Fibroblast of skin of left biceps (primary cell): ENCODE data around the gene ACTMAP.

Experiments
- DNase-seq, 2 experiments: peaks; one replicate each; pipeline ENCODE4 v3.0.0-alpha.2; 2013; ENCODE audit warnings: low read depth in 2 of 2

ACTMAP gene

DNA sequence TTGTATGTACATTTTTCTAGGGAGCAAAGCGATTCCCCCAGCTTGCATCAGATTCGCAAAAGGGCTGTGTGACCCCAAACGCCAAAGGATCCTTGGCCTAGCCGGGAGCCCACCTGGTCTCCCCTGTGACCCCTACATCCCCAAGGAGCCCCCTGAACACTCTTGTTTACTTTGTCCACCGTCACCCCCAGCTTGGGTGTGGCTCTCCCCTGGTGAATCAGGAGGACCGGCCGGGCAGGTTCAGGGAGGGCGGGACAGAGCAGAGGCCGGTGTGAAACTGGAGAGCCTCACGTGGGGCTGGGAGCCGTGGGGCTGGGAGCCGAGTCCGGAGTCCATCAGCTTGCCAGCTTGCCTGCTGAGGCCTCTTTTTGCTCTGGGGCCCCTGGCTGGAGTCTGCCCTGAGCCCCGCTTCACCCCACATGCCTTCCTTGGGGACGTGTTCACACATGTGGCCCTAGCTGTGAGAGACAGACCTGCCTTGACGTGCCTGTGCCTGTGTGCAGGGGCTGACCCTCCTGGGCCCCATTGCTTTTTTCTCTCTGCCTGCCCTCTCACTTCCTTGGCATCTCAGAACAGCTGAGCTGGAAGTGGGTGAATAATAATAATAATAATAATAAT lies 31.4 kb downstream of the ACTMAP start:
- DNase-seq: no peak

GRCh38 chr19:40717880-40718773 lies 32.1 kb downstream of the ACTMAP start:
- no peak for DNase-seq

- DNase-seq: no peak
Observed at GRCh38 chr19:40717325-40717879, 32.9 kb downstream of the ACTMAP start.

- peak; percentile 91 to 94 for DNase-seq
Observed at GRCh38 chr19:40716482-40717324, 33.6 kb downstream of the ACTMAP start, which contains the start of the genes COQ8B and ITPKC. COQ8B (minus strand) TSS chr19:40716886; CDS start chr19:40714632, 2,254 bp downstream. ITPKC (plus strand) TSS chr19:40717112; CDS start chr19:40717136, 24 bp downstream.

DNA sequence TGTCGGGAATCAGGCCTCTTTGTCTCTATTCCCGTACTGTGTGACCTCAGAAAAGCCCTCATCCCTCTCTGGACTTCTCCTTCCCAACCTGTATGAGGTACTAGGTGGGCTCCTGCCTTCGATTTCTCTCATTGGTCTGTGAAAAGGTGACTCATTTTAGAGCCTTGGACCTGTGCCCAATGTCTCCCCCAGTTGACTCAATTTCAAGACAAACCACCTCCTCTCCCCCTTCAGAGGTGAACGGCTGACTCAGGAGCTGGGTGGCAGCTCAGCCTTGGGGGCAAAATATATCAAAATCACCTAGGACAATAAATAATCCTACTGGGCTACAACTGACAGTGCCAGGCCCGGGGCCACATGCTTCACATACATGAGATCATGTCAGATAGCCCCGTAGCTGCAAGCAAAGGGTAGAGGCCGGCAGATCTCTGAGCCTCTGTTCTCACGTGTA lies 34.2 kb downstream of the ACTMAP start:
- DNase-seq: no peak

DNA sequence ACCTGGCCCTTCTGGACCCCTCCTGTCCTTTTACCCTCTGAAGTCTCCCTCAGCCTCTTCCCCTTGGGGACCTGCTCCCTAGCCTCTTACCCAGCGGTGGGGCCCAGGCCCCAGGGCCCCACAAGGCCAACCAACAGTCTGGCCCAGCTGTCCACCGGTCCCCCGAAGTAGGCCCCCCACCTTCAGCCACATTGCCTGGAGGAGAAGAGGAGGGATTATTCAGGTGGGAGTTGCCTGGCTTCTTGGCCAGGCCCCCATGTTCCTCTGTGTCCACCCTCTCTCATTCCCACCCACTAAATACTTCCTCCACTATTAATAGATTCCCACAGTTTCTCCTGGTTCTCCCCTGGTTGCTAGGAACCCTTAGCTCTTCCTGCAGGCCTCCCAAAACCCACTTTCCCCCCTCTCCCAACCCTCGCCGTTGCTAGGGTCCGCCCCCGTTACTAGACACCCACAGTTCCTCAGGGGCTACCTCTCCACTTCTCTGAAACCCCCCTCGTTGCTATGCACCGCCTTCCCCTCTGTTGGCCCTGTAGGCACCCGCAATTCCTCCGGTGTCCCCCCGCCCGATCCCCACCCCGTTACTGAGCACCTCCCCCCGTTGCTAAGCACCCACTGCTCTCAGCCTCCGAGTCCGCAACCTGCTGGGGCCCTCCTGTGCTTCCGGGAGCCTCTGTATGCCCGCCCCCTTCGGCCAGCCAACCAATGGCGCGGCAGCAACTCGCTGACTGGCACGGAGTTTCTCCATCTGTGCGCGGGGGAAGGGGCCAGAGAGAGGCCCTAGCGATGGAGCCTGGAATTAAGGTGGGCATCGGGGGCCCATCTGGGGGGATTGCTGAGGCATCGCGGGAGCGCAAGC lies 35.6 kb downstream of the ACTMAP start:
- peak; percentile 83 to 84 for DNase-seq

GRCh38 chr19:40713939-40714338 lies 36.3 kb downstream of the ACTMAP start:
- DNase-seq: no peak

DNA sequence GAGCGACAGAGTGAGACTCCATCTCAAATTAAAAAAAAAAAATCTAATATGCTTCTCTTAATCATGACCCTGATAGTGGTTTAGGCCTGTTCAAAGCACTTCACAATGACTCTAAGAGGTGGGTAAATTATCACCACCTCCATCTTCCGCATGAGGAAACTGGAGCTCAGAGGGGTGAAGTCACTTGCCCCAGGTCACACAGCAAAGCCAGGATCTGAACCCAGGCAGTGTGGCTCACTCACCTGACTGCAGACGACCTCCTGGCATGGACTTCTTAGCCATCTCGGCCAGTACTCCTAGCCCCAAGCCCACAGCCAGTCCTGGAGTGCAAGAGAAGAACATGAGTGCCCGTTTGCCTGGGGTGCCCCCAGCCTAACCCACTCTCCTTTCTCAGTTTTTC lies 40.5 kb downstream of the ACTMAP start:
- no peak for DNase-seq

DNA sequence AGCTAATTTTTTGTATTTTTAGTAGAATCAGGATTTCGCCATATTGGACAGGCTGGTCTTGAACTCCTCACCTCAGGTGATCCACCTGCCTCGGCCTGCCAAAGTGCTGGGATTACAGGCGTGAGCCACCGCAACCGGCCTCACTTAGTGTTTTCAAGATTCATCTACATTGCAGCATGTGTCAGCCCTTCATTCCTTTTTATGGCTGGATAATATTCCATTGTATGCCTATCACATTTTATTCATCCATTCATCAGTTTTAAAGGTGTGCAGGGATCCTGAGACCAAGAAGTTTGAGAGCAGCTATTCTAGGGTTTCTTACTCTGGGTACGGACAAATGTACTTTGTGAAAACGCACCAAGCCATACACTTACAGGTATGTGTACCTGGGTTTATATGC lies 42.7 kb downstream of the ACTMAP start:
- no peak for DNase-seq

DNA sequence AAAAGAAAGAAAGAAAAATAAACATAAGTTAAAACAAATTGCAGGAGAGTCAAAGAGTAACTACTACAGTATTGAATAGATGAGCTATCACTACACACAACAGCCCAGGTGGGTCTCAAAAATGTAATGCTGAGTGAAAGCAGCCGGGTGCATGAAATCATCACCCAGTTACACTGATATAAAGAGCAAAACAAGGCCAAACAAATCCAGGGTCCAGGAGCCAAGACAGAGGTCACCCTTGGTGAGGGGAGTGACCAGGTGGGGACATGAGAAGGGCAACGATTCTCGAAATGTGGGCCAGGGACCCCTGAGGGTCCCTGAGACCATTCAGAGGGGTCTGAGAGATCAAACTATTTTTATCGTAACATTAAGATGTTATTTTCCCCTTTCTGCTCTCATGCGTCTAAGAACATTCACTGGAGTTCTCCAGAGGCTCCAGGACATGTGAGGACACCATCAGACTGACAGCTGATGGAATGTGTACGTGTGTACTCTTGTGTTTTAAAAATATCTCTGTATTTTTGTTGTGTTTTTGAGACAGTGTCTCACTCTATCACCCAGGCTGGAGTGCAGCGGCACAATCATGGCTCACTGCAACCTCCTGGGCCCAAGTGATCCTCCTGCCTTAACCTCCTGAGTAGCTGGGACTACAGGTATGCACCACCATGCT lies 44.2 kb downstream of the ACTMAP start:
- DNase-seq: no peak

GRCh38 chr19:40705362-40705651 lies 45.0 kb downstream of the ACTMAP start:
- no peak for DNase-seq

- DNase-seq: no peak
Observed at GRCh38 chr19:40704491-40705361, 45.6 kb downstream of the ACTMAP start.

GRCh38 chr19:40703029-40703755 lies 47.1 kb downstream of the ACTMAP start:
- no peak for DNase-seq

GRCh38 chr19:40702337-40703012 lies 47.8 kb downstream of the ACTMAP start:
- no peak for DNase-seq

- no peak for DNase-seq
Observed at GRCh38 chr19:40701758-40702157, 48.5 kb downstream of the ACTMAP start.

GRCh38 chr19:40700083-40700482 lies 50.2 kb downstream of the ACTMAP start:
- DNase-seq: no peak

- no peak for DNase-seq
Observed at GRCh38 chr19:40697007-40697406, 53.3 kb downstream of the ACTMAP start.

DNA sequence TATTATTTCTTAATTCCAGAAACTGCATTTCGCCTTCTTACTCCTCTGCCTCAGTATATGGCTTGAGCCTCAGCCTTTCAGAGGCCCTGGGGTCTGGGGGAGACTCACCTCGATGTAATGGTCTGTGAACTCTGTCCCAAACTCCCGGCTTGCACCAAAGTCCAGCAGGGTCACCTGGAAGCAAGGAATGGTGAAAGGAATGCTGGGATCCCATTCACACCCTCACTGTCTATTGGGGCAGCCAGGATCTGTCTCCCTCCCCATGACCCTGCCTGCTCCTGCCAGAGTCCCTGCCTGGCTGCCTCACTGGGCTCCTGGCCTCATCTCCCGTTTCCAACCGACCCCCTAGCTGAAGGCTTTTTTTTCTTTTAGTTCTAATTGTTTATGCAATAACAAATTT lies 54.4 kb downstream of the ACTMAP start:
- no peak for DNase-seq
